ENCODE results near the gene GABBR2.

DNA sequence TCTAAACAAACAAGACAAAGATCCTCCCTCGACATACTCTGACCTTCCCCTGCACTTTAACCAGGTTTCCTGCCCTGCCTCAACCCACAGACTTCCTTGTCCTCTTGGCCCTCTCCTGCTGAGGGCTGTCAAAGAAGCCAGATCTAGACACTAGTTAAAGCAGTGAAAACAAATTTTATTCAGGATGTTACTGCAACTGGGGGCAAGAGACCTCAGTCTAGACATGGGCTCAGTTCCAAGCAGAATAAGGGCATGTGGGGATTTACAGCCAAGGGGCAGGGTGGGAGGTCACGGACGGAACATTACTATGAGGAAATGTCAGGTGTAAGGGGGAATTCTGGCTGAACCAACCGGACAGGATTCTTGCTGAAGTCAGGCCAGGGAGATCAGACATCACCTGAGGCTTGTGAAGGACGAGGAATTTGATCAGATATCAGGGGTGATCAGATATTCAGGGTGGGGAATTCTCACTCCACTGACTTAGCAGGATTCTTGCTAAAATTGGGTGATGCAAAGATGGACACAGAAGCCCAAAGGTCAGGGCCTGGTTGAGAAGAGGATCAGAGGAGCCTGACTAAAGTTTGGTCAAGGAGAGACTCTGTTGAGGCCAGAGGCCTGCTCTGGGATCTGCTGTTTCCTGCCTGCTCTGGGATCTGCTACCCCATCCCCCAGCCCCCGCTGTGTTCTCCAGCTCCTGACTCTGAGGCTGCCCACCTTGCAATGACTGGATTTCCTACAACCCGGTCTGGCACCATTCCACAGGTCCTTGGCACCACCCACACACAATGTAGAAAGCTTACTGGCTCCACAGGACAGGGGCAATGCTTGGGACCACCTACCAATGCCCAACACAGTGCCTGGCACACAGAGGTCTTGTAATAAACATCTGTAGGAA is 21.5 kb downstream of the GABBR2 start:
- TF ChIP-seq, protein P1, sequence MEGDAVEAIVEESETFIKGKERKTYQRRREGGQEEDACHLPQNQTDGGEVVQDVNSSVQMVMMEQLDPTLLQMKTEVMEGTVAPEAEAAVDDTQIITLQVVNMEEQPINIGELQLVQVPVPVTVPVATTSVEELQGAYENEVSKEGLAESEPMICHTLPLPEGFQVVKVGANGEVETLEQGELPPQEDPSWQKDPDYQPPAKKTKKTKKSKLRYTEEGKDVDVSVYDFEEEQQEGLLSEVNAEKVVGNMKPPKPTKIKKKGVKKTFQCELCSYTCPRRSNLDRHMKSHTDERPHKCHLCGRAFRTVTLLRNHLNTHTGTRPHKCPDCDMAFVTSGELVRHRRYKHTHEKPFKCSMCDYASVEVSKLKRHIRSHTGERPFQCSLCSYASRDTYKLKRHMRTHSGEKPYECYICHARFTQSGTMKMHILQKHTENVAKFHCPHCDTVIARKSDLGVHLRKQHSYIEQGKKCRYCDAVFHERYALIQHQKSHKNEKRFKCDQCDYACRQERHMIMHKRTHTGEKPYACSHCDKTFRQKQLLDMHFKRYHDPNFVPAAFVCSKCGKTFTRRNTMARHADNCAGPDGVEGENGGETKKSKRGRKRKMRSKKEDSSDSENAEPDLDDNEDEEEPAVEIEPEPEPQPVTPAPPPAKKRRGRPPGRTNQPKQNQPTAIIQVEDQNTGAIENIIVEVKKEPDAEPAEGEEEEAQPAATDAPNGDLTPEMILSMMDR (IDR thresholded peaks at IDR 0.05): no peak
- TF ChIP-seq POLR2A (IDR thresholded peaks at IDR 0.05): no peak

All from right lobe of liver (tissue), 4 donors.